Endothelial cell (in vitro differentiated cells): ENCODE measurements around the gene CRACDL. TPM values are rescaled to one million over a fixed set of nuclear protein-coding genes. Genes with fewer than 3 reads are reported as not detected.

Source experiments
- DNase-seq: peaks from one replicate; pipeline ENCODE4 v3.0.0; 2021; ENCODE audit warnings: low spot score
- H3K27ac Mint-ChIP-seq: one replicate; pipeline ENCODE4 v1.8.0; 2021; ENCODE audit warnings: mixed read lengths, inconsistent platforms; ENCODE audit not compliant: unreplicated experiment
- H3K27me3 Mint-ChIP-seq: one replicate; pipeline ENCODE4 v1.8.0; 2021; ENCODE audit warnings: mild to moderate bottlenecking, moderate library complexity, mixed read lengths, inconsistent platforms; ENCODE audit not compliant: unreplicated experiment
- H3K36me3 Mint-ChIP-seq: one replicate; pipeline ENCODE4 v1.8.0; 2021; ENCODE audit warnings: mild to moderate bottlenecking, low read depth, mixed read lengths, inconsistent platforms; ENCODE audit not compliant: unreplicated experiment
- H3K4me1 Mint-ChIP-seq: one replicate; pipeline ENCODE4 v1.8.0; 2021; ENCODE audit warnings: mild to moderate bottlenecking, mixed read lengths, inconsistent platforms; ENCODE audit not compliant: unreplicated experiment
- H3K4me3 Mint-ChIP-seq: one replicate; pipeline ENCODE4 v1.8.0; 2021; ENCODE audit warnings: mild to moderate bottlenecking, mixed read lengths, inconsistent platforms; ENCODE audit not compliant: unreplicated experiment
- H3K9me3 Mint-ChIP-seq: one replicate; pipeline ENCODE4 v1.8.0; 2021; ENCODE audit warnings: mixed read lengths, inconsistent platforms; ENCODE audit not compliant: unreplicated experiment
- total RNA-seq: library from RNA; stranded (reverse); fragmentation: NEBNext Ultra II Directional; extraction: Animal tissue kit (Norgen Biotek cat#: 25700); gene quantifications from one replicate; pipeline ENCODE4 v1.2.1, GENCODE V29; 2021; ENCODE audit not compliant: unreplicated experiment
- TF ChIP-seq, protein P1 (sequence below): fragments of 200-600 bp; sonication (generic); IDR thresholded peaks from one replicate; pipeline ENCODE4 v1.5.0; 2021; ENCODE audit warnings: antibody characterized with exemption; ENCODE audit not compliant: unreplicated experiment

CRACDL gene
- total RNA-seq, 1 donor from 2014 or later, result 3.3 TPM

DNA sequence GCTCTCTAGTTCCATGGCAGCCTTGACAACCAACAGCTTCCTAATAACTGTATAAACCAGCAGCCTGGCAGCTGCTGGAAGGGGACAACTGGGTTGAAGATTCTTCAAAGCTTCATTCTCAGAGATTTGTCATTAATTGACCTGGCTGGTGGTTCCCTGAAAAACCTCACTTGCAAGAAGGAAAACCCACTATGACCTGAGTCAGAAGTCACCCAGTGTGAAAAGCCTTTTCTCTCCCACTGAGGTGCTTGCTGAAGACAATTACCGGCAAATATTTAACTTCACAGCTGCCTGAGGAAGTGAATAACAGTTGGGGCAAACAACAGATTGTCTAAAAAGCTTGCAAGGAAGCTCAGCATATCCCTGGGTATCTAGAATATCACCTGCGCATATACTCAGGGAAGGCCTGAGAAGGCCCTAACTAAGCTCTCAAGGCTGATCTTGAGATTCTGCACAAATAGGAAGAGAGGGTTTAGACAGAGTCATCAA, 49.9 kb downstream of the CRACDL start:
- Mint-ChIP-seq H3K4me3 (no peak overlapping the region), H3K9me3 (no peaks in the 10 kb centered on the region), H3K27me3 (peaks cover 2% of the 10 kb centered on the region), H3K27ac (no peak overlapping the region), H3K36me3 (no peaks in the 10 kb centered on the region), H3K4me1 (no peaks in the 10 kb centered on the region)
- TF ChIP-seq, protein P1, sequence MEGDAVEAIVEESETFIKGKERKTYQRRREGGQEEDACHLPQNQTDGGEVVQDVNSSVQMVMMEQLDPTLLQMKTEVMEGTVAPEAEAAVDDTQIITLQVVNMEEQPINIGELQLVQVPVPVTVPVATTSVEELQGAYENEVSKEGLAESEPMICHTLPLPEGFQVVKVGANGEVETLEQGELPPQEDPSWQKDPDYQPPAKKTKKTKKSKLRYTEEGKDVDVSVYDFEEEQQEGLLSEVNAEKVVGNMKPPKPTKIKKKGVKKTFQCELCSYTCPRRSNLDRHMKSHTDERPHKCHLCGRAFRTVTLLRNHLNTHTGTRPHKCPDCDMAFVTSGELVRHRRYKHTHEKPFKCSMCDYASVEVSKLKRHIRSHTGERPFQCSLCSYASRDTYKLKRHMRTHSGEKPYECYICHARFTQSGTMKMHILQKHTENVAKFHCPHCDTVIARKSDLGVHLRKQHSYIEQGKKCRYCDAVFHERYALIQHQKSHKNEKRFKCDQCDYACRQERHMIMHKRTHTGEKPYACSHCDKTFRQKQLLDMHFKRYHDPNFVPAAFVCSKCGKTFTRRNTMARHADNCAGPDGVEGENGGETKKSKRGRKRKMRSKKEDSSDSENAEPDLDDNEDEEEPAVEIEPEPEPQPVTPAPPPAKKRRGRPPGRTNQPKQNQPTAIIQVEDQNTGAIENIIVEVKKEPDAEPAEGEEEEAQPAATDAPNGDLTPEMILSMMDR, result no peak
- DNase-seq, result no peak

DNA sequence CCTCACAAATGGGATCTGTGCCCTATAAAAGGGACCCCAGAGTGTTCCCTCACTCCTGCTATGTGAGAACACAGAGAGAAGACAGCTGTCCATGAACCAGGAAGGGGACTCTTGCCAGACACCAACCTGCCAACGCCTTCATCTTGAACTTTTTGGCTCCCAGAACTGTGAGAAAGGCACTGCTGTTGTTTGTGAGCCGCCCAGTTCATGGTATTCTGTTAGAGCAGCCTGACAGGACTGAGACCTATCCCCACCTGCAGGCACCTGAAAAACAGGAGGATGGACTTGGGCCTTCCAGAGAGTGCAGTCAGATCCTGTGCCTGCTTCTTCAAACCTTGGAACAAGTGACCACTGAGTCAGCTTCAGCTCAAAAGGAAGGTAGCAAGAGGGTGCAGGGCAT, 51.4 kb downstream of the CRACDL start:
- DNase-seq, result no peak
- peaks cover 2% of the 10 kb centered on the region for H3K27me3 Mint-ChIP-seq
- no peak overlapping the region for H3K4me3 Mint-ChIP-seq
- no peaks in the 10 kb centered on the region for H3K36me3 Mint-ChIP-seq
- H3K27ac Mint-ChIP-seq, result no peak overlapping the region
- TF ChIP-seq, protein P1, result no peak
- H3K9me3 Mint-ChIP-seq, result no peaks in the 10 kb centered on the region
- no peaks in the 10 kb centered on the region for H3K4me1 Mint-ChIP-seq

- Mint-ChIP-seq H3K27me3 (peaks cover 3% of the 10 kb centered on the region), H3K36me3 (no peaks in the 10 kb centered on the region), H3K4me3 (no peak overlapping the region), H3K27ac (no peak overlapping the region), H3K4me1 (no peaks in the 10 kb centered on the region), H3K9me3 (no peaks in the 10 kb centered on the region)
- no peak for DNase-seq
- TF ChIP-seq, protein P1, result no peak
These were observed 52.2 kb downstream of the CRACDL start for GRCh38 chr2:98883780-98884211.

DNA sequence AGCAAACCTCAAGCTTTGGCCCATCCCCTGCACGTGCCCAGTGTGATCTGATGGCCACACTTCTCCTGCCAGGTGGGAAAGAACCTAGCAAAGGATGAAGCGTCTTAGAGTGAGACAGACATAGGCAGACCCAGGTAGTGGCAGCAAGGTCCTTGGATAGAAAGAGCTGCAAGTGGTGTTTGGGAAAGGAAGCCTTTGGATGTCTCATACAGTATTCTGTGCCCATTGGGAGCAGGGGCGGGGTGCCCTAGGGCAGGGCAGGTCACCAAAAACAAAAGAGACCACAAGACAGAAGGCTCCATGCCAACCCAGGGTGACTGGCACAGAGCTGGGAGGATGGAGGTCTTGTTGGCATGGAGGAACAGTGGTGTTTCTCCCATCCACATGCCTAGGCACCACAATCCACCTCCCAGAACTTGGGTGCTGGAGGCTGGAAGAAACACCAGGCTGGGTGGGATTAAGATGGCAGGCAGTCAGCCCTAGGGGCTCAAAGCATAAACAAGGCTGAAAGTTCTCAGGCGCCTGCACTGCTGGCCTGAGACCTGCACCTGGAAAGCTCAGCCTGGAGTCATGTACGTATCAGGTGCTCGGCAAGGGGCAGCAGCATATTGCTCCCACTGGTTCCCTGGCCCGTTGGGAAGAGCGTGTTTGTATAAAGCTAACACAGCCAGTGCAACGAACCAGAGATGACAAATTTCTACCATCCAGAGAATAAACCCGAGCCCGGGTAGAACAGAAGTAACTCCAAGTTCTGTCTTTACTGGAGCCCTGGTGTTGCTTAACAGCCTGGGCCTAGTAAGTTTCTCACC, 52.9 kb downstream of the CRACDL start:
- TF ChIP-seq, protein P1, result no peak
- no peak for DNase-seq
- no peaks in the 10 kb centered on the region for H3K9me3 Mint-ChIP-seq
- no peaks in the 10 kb centered on the region for H3K4me1 Mint-ChIP-seq
- no peak overlapping the region for H3K27ac Mint-ChIP-seq
- H3K36me3 Mint-ChIP-seq, result no peaks in the 10 kb centered on the region
- no peak overlapping the region for H3K4me3 Mint-ChIP-seq
- peaks cover 5% of the 10 kb centered on the region for H3K27me3 Mint-ChIP-seq

- no peaks in the 10 kb centered on the region for H3K4me1 Mint-ChIP-seq
- no peaks in the 10 kb centered on the region for H3K9me3 Mint-ChIP-seq
- H3K27me3 Mint-ChIP-seq, result peaks cover 5% of the 10 kb centered on the region
- no peak overlapping the region for H3K4me3 Mint-ChIP-seq
- no peaks in the 10 kb centered on the region for H3K36me3 Mint-ChIP-seq
- no peak for DNase-seq
- no peak overlapping the region for H3K27ac Mint-ChIP-seq
- TF ChIP-seq, protein P1, result no peak
These were observed 53.7 kb downstream of the CRACDL start for GRCh38 chr2:98882368-98882767.
